M059J (cell line): ENCODE measurements around the gene ABCC2. TPM values are rescaled to one million over a fixed set of nuclear protein-coding genes. Genes with fewer than 3 reads are reported as not detected.
"Not testable (repeated sequence)": the region's sequence is repeated elsewhere in the genome, so short reads cannot be mapped to it uniquely, and the experiment has no call there.

Experiments
- DNase-seq: peaks from one replicate; pipeline ENCODE4 v3.0.0-alpha.2; 2012; ENCODE audit warnings: low read depth
- total RNA-seq: library from RNA; depleted of rRNA; stranded (reverse); fragments of >200 nt; shearing (Covaris generic); gene quantifications from 2 replicates; pipeline ENCODE4 v1.2.3, GENCODE V29; 2014; rRNA removed

The ABCC2 gene
- total RNA-seq, 1 experiment from 2014 or later: 0.52 TPM

GRCh38 chr10:99895066-99895465 lies 112.6 kb downstream of the ABCC2 start:
- DNase-seq: not testable (repeated sequence)

GRCh38 chr10:99895867-99896266 lies 113.4 kb downstream of the ABCC2 start:
- no peak for DNase-seq

Other genes with a start within 250 kb of the ABCC2 start
- gene NKX2-3, start 249.7 kb upstream of the ABCC2 start, total RNA-seq: 0.12 TPM in 1 of 2 replicates, not detected in the other
- 36.5 and 47.9 TPM in 2 replicates for gene SLC25A28, start 162.2 kb upstream of the ABCC2 start, total RNA-seq
- 10.0 and 17.4 TPM in 2 replicates for gene ENTPD7, start 123.1 kb upstream of the ABCC2 start, total RNA-seq
- 27.8 and 35.7 TPM in 2 replicates for gene COX15, start 50.5 kb upstream of the ABCC2 start, total RNA-seq
- gene CUTC, start 50.4 kb upstream of the ABCC2 start, total RNA-seq: 14.4 and 29.5 TPM in 2 replicates
- 17.4 and 29.4 TPM in 2 replicates for gene DNMBP, start 227.3 kb downstream of the ABCC2 start, total RNA-seq